HepG2 (cell line): ENCODE measurements around the gene FBXO41. TPM values are rescaled to one million over a fixed set of nuclear protein-coding genes. Genes with fewer than 3 reads are reported as not detected.

Experiments
- CBFB ChIP-seq: sonication (generic); formaldehyde crosslinking; IDR thresholded peaks from 2 replicates; pipeline ENCODE4 v1.4.0; 2020; ENCODE audit warnings: missing genetic modification reagents
- ISL2 ChIP-seq: sonication (generic); formaldehyde crosslinking; IDR thresholded peaks from 2 replicates; pipeline ENCODE4 v1.5.0; 2020; ENCODE audit warnings: missing genetic modification reagents
- LCORL ChIP-seq, 2 experiments: fragments of 450-650 bp in 1 of 2; sonication (generic) in 1 of 2; formaldehyde crosslinking in 1 of 2; IDR thresholded peaks; 2 replicates each; pipeline versions ENCODE4 v1.5.0 to v1.6.1; 2017 to 2020; ENCODE audit warnings: antibody characterized with exemption in 1 of 2, missing genetic modification reagents in 1 of 2
- MZF1 ChIP-seq: sonication (generic); formaldehyde crosslinking; IDR thresholded peaks from 2 replicates; pipeline ENCODE4 v1.8.1; 2023; ENCODE audit warnings: mild to moderate bottlenecking, missing genetic modification reagents, borderline replicate concordance
- NPAS2 ChIP-seq: sonication (generic); formaldehyde crosslinking; IDR thresholded peaks from 2 replicates; pipeline ENCODE4 v1.8.0; 2022; ENCODE audit warnings: mild to moderate bottlenecking, missing genetic modification reagents, borderline replicate concordance
- RFXANK ChIP-seq: IDR thresholded peaks from 2 replicates; pipeline ENCODE4 v1.6.1; 2016
- YEATS4 ChIP-seq: sonication (generic); formaldehyde crosslinking; IDR thresholded peaks from 2 replicates; pipeline ENCODE4 v1.4.0; 2020; ENCODE audit warnings: missing genetic modification reagents, borderline replicate concordance
- ZC3H4 ChIP-seq: sonication (generic); formaldehyde crosslinking; IDR thresholded peaks from 2 replicates; pipeline ENCODE4 v1.4.0; 2020; ENCODE audit warnings: missing genetic modification reagents, borderline replicate concordance
- ZNF17 ChIP-seq: sonication (generic); formaldehyde crosslinking; IDR thresholded peaks from 2 replicates; pipeline ENCODE4 v1.5.0; 2020; ENCODE audit warnings: mild to moderate bottlenecking, missing genetic modification reagents
- ZNF652 ChIP-seq: IDR thresholded peaks from 2 replicates; pipeline ENCODE4 v1.6.1; 2016; ENCODE audit warnings: low read depth, borderline replicate concordance
- polyA plus RNA-seq, 8 experiments: library from polyadenylated mRNA; depleted of rRNA in 3 of 8; stranded (reverse) in 7 of 8; unstranded in 1 of 8; fragments of >200 nt; fragmentation: Illumina TruSeq in 4 of 8; extraction: Trizol in 4 of 8; gene quantifications; 2 replicates each; pipeline versions ENCODE4 v1.2.1 to v1.2.3, GENCODE V29; 2011 to 2016; ENCODE audit warnings: low read depth in 4 of 8, missing spikeins in 1 of 8, mixed read lengths in 1 of 8; ENCODE audit not compliant: insufficient read depth in 1 of 8
- total RNA-seq, 5 experiments: library from RNA; depleted of rRNA; stranded (reverse); fragments of >200 nt; fragmentation: Illumina TruSeq; extraction: Trizol; gene quantifications; 2 replicates each; pipeline ENCODE4 v1.2.3, GENCODE V29; 2016; ENCODE audit warnings: low read depth in 1 of 5
- TF ChIP-seq, protein P1 (sequence below): sonication (generic); formaldehyde crosslinking; IDR thresholded peaks from 2 replicates; pipeline ENCODE4 v1.4.0; 2020; ENCODE audit warnings: missing genetic modification reagents
- TF ChIP-seq, protein P2 (sequence below): IDR thresholded peaks from 2 replicates; pipeline ENCODE4 v1.6.1; 2012; ENCODE audit warnings: low read depth, low read length, improper control_type of control experiment
- TF ChIP-seq, protein P3 (sequence below): sonication (generic); formaldehyde crosslinking; IDR thresholded peaks from 2 replicates; pipeline ENCODE4 v1.4.0; 2020; ENCODE audit warnings: missing genetic modification reagents
- TF ChIP-seq, protein P4 (sequence below): sonication (generic); formaldehyde crosslinking; IDR thresholded peaks from 2 replicates; pipeline ENCODE4 v1.5.0; 2020; ENCODE audit warnings: missing genetic modification reagents
- TF ChIP-seq, protein P5 (sequence below): sonication (generic); formaldehyde crosslinking; IDR thresholded peaks from 2 replicates; pipeline ENCODE4 v1.4.0; 2020; ENCODE audit warnings: mild to moderate bottlenecking, low read depth, missing genetic modification reagents

The FBXO41 gene
- total and polyA plus RNA-seq, 2 of the 13 experiments (the other 11 are each of a cell fraction or from before 2014, with no cell fraction given) = 4.2 to 10.3 TPM

DNA sequence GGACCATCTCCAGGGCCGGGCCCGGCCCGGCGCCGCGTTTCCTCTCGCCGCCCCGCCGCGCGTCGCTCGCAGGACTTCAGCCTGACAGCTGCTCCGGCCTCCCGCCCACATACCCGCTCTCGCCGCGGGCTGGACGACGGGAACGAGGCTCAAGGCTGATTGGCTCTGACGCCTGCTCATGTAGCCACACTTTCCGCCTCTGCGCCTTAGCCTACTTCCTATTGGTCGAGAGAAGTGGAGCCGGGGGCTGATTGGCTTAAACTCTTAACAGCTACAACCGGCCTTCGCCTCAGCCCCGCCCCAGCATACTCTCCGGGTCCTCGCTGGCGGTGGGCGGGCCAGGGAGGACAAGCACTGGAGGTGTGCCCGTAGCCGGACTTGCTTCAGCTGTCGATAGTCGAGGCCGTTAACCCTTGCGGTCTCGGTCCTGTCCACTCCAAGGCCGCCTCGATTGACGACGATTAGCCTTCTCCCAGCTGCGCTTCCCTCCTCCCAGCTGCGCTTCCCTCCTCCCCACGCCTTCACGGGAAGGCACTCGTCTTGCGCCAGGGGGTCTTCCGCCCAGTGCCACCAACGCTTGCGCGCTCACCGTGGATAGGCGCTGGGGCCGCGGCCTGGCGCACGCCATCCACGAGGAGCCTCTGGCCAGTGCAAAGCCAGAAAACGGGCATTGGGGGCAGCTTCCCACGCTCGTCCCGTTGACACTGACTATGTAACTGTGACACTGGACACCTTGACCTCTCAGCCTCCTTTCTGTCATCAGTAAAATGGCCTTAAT lies 50.9 kb downstream of the FBXO41 start, which contains the start of gene PRADC1 (continued):
- TF ChIP-seq, protein P1, sequence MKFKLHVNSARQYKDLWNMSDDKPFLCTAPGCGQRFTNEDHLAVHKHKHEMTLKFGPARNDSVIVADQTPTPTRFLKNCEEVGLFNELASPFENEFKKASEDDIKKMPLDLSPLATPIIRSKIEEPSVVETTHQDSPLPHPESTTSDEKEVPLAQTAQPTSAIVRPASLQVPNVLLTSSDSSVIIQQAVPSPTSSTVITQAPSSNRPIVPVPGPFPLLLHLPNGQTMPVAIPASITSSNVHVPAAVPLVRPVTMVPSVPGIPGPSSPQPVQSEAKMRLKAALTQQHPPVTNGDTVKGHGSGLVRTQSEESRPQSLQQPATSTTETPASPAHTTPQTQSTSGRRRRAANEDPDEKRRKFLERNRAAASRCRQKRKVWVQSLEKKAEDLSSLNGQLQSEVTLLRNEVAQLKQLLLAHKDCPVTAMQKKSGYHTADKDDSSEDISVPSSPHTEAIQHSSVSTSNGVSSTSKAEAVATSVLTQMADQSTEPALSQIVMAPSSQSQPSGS (CRISPR knock-in tag) = peak; percentile 50; the same call in 1 of the 2 replicates
- TF ChIP-seq, protein P2, sequence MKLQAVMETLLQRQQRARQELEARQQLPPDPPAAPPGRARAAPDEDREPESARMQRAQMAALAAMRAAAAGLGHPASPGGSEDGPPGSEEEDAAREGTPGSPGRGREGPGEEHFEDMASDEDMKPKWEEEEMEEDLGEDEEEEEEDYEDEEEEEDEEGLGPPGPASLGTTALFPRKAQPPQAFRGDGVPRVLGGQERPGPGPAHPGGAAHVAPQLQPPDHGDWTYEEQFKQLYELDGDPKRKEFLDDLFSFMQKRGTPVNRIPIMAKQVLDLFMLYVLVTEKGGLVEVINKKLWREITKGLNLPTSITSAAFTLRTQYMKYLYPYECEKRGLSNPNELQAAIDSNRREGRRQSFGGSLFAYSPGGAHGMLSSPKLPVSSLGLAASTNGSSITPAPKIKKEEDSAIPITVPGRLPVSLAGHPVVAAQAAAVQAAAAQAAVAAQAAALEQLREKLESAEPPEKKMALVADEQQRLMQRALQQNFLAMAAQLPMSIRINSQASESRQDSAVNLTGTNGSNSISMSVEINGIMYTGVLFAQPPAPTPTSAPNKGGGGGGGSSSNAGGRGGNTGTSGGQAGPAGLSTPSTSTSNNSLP = no peak
- TF ChIP-seq, protein P3, sequence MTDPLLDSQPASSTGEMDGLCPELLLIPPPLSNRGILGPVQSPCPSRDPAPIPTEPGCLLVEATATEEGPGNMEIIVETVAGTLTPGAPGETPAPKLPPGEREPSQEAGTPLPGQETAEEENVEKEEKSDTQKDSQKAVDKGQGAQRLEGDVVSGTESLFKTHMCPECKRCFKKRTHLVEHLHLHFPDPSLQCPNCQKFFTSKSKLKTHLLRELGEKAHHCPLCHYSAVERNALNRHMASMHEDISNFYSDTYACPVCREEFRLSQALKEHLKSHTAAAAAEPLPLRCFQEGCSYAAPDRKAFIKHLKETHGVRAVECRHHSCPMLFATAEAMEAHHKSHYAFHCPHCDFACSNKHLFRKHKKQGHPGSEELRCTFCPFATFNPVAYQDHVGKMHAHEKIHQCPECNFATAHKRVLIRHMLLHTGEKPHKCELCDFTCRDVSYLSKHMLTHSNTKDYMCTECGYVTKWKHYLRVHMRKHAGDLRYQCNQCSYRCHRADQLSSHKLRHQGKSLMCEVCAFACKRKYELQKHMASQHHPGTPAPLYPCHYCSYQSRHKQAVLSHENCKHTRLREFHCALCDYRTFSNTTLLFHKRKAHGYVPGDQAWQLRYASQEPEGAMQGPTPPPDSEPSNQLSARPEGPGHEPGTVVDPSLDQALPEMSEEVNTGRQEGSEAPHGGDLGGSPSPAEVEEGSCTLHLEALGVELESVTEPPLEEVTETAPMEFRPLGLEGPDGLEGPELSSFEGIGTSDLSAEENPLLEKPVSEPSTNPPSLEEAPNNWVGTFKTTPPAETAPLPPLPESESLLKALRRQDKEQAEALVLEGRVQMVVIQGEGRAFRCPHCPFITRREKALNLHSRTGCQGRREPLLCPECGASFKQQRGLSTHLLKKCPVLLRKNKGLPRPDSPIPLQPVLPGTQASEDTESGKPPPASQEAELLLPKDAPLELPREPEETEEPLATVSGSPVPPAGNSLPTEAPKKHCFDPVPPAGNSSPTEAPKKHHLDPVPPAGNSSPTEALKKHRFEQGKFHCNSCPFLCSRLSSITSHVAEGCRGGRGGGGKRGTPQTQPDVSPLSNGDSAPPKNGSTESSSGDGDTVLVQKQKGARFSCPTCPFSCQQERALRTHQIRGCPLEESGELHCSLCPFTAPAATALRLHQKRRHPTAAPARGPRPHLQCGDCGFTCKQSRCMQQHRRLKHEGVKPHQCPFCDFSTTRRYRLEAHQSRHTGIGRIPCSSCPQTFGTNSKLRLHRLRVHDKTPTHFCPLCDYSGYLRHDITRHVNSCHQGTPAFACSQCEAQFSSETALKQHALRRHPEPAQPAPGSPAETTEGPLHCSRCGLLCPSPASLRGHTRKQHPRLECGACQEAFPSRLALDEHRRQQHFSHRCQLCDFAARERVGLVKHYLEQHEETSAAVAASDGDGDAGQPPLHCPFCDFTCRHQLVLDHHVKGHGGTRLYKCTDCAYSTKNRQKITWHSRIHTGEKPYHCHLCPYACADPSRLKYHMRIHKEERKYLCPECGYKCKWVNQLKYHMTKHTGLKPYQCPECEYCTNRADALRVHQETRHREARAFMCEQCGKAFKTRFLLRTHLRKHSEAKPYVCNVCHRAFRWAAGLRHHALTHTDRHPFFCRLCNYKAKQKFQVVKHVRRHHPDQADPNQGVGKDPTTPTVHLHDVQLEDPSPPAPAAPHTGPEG = peak; percentile 61
- TF ChIP-seq NPAS2 (CRISPR knock-in tag) (no peak), YEATS4 (CRISPR knock-in tag) (no peak), ZNF652 (peak; percentile 100), MZF1 (CRISPR knock-in tag) (no peak), ZNF17 (no peak), CBFB (CRISPR knock-in tag) (peak; percentile 76; the same call in 1 of the 2 replicates), ISL2 (CRISPR knock-in tag) (0 out of 2 replicates have a peak, but pooled peaks have one; percentile 42), RFXANK (peak; percentile 79; the same call in 1 of the 2 replicates), LCORL (IDR thresholded peaks at IDR 0.05) (no peak), LCORL (CRISPR knock-in tag; IDR thresholded peaks at IDR 0.05) (peak; percentile 74; the same call in 1 of the 2 replicates), ZC3H4 (CRISPR knock-in tag) (no peak)
- TF ChIP-seq, protein P4, sequence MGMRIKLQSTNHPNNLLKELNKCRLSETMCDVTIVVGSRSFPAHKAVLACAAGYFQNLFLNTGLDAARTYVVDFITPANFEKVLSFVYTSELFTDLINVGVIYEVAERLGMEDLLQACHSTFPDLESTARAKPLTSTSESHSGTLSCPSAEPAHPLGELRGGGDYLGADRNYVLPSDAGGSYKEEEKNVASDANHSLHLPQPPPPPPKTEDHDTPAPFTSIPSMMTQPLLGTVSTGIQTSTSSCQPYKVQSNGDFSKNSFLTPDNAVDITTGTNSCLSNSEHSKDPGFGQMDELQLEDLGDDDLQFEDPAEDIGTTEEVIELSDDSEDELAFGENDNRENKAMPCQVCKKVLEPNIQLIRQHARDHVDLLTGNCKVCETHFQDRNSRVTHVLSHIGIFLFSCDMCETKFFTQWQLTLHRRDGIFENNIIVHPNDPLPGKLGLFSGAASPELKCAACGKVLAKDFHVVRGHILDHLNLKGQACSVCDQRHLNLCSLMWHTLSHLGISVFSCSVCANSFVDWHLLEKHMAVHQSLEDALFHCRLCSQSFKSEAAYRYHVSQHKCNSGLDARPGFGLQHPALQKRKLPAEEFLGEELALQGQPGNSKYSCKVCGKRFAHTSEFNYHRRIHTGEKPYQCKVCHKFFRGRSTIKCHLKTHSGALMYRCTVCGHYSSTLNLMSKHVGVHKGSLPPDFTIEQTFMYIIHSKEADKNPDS = peak; percentile 6; the same call in 1 of the 2 replicates
- TF ChIP-seq, protein P5, sequence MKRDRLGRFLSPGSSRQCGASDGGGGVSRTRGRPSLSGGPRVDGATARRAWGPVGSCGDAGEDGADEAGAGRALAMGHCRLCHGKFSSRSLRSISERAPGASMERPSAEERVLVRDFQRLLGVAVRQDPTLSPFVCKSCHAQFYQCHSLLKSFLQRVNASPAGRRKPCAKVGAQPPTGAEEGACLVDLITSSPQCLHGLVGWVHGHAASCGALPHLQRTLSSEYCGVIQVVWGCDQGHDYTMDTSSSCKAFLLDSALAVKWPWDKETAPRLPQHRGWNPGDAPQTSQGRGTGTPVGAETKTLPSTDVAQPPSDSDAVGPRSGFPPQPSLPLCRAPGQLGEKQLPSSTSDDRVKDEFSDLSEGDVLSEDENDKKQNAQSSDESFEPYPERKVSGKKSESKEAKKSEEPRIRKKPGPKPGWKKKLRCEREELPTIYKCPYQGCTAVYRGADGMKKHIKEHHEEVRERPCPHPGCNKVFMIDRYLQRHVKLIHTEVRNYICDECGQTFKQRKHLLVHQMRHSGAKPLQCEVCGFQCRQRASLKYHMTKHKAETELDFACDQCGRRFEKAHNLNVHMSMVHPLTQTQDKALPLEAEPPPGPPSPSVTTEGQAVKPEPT = 0 out of 2 replicates have a peak, but pooled peaks have one; percentile 35
